ENCODE measurements around the gene EPN2. TPM values are rescaled to one million over a fixed set of nuclear protein-coding genes. Genes with fewer than 3 reads are reported as not detected.

EPN2 gene
- total RNA-seq, 1 donor from 2014 or later: 74.5 TPM

DNA sequence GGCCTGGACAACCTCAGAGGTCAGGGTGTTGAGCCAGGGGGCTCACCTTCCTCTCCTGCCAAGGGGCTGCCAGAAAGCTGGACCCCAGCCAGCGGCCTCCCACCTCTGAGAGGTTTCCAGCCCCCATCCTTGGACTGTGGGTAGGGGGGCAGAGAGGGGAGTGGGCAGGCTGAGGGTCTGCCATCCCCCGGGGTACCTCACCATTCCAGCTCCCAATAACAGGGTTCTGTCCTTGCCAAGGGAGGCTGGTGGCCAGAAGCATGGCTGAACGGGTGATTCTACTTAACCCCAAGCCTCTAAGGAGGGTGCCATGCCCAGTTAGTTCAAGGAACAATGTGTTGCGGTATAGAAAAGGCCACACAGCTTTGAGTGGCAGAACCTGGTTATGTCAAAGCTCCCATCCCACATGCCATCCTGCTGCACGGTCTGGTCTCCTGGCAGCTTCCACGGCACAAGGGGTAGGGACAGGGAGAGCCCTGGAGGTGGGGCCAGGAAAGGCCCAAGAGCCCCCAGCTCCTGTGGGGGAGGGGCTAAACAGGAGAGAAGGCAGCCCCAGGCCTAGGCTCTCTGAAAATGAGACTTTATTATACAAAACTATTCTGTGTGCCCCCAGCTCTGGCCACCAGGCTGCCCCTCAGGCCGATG, 105.6 kb downstream of the EPN2 start:
- Mint-ChIP-seq H3K9me3 (ENCODE audit: unreplicated experiment) (no peaks in the 10 kb centered on the region), H3K4me1 (ENCODE audit: unreplicated experiment) (peaks cover 13% of the 10 kb centered on the region), H3K36me3 (ENCODE audit: low read depth, unreplicated experiment) (peaks cover 13% of the 10 kb centered on the region), H3K4me3 (ENCODE audit: unreplicated experiment) (no peak overlapping the region), H3K27ac (ENCODE audit: unreplicated experiment) (no peak overlapping the region), H3K27me3 (ENCODE audit: unreplicated experiment) (peaks cover 10% of the 10 kb centered on the region)
- TF ChIP-seq, protein P1, sequence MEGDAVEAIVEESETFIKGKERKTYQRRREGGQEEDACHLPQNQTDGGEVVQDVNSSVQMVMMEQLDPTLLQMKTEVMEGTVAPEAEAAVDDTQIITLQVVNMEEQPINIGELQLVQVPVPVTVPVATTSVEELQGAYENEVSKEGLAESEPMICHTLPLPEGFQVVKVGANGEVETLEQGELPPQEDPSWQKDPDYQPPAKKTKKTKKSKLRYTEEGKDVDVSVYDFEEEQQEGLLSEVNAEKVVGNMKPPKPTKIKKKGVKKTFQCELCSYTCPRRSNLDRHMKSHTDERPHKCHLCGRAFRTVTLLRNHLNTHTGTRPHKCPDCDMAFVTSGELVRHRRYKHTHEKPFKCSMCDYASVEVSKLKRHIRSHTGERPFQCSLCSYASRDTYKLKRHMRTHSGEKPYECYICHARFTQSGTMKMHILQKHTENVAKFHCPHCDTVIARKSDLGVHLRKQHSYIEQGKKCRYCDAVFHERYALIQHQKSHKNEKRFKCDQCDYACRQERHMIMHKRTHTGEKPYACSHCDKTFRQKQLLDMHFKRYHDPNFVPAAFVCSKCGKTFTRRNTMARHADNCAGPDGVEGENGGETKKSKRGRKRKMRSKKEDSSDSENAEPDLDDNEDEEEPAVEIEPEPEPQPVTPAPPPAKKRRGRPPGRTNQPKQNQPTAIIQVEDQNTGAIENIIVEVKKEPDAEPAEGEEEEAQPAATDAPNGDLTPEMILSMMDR (IDR thresholded peaks at IDR 0.05; ENCODE audit: unreplicated experiment): no peak
- DNase-seq (ENCODE audit: low spot score): no peak

DNA sequence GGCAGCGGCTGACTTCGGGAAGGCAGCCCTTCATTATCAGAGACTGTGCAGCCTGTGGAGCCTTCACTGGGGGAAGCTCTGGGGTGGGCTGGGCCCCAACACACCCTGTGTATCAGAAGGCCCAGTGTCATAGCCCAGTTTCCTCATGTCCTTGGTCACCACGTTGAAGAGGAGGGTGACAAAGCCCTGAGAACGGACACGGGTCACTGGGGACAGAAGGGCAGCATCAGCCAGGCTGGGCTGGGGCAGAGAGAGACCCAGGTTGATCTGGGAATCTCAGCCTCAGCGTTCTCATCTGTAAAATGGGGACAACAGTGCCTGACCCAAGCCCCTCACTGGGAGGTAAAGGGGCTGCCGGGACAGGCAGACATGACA, 106.1 kb downstream of the EPN2 start:
- no peak overlapping the region for H3K27ac Mint-ChIP-seq (ENCODE audit: unreplicated experiment)
- peaks cover 13% of the 10 kb centered on the region for H3K4me1 Mint-ChIP-seq (ENCODE audit: unreplicated experiment)
- no peak overlapping the region for H3K4me3 Mint-ChIP-seq (ENCODE audit: unreplicated experiment)
- TF ChIP-seq, protein P1 (IDR thresholded peaks at IDR 0.05; ENCODE audit: unreplicated experiment): no peak
- DNase-seq (ENCODE audit: low spot score): no peak
- H3K9me3 Mint-ChIP-seq (ENCODE audit: unreplicated experiment): no peaks in the 10 kb centered on the region
- peaks cover 10% of the 10 kb centered on the region for H3K27me3 Mint-ChIP-seq (ENCODE audit: unreplicated experiment)
- peaks cover 13% of the 10 kb centered on the region for H3K36me3 Mint-ChIP-seq (ENCODE audit: low read depth, unreplicated experiment)

GRCh38 chr17:19343671-19344151, 106.5 kb downstream of the EPN2 start:
- TF ChIP-seq, protein P1 (IDR thresholded peaks at IDR 0.05; ENCODE audit: unreplicated experiment): no peak
- H3K27ac Mint-ChIP-seq (ENCODE audit: unreplicated experiment): no peak overlapping the region
- no peaks in the 10 kb centered on the region for H3K9me3 Mint-ChIP-seq (ENCODE audit: unreplicated experiment)
- peaks cover 10% of the 10 kb centered on the region for H3K27me3 Mint-ChIP-seq (ENCODE audit: unreplicated experiment)
- peaks cover 13% of the 10 kb centered on the region for H3K36me3 Mint-ChIP-seq (ENCODE audit: low read depth, unreplicated experiment)
- peaks cover 13% of the 10 kb centered on the region for H3K4me1 Mint-ChIP-seq (ENCODE audit: unreplicated experiment)
- H3K4me3 Mint-ChIP-seq (ENCODE audit: unreplicated experiment): no peak overlapping the region
- DNase-seq (ENCODE audit: low spot score): no peak

DNA sequence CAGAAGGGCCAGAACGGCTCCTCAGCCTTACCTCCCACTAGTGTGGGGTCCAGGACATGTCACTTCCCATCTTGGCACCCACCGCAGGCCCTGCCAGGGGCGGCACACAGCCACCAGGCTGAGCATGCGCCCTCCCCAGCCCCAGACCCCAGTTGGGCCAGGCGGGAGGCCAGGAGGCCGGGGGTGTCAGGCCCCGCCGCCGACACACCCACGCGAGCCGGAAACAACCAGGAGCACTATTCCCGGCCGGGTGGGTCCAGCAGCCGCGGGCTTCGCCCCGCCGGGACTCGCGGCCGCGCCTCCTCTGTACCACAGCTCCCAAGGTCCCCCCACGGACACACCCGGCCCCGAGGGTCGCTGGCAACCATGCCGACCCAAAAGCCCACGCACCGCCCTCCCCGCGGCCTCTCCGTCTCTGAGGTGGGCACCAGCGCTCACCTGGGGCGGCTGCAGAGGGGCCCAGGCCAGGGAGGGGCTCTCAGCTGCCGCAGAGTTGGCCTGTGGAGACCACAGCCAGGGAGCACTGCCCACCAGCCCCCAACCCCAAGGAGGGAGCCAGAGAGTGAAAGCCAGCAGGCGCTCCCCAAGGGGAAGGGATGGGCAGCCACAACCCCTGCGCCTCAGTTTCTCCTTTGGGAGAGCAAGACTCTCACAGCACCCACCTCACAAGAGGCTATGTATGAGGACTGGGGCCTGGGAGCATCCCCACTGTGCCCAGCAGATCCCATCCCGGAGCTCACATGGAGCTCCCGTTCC, 107.3 kb downstream of the EPN2 start:
- Mint-ChIP-seq H3K4me3 (ENCODE audit: unreplicated experiment) (no peak overlapping the region), H3K27ac (ENCODE audit: unreplicated experiment) (no peak overlapping the region), H3K4me1 (ENCODE audit: unreplicated experiment) (peaks cover 13% of the 10 kb centered on the region), H3K9me3 (ENCODE audit: unreplicated experiment) (no peaks in the 10 kb centered on the region), H3K27me3 (ENCODE audit: unreplicated experiment) (peaks cover 10% of the 10 kb centered on the region), H3K36me3 (ENCODE audit: low read depth, unreplicated experiment) (peaks cover 13% of the 10 kb centered on the region)
- no peak for DNase-seq (ENCODE audit: low spot score)
- TF ChIP-seq, protein P1 (IDR thresholded peaks at IDR 0.05; ENCODE audit: unreplicated experiment): no peak

GRCh38 chr17:19345067-19345460, 107.9 kb downstream of the EPN2 start:
- Mint-ChIP-seq H3K27ac (ENCODE audit: unreplicated experiment) (no peak overlapping the region), H3K27me3 (ENCODE audit: unreplicated experiment) (peaks cover 12% of the 10 kb centered on the region), H3K36me3 (ENCODE audit: low read depth, unreplicated experiment) (peaks cover 13% of the 10 kb centered on the region), H3K4me3 (ENCODE audit: unreplicated experiment) (no peak overlapping the region), H3K9me3 (ENCODE audit: unreplicated experiment) (no peaks in the 10 kb centered on the region), H3K4me1 (ENCODE audit: unreplicated experiment) (peaks cover 13% of the 10 kb centered on the region)
- TF ChIP-seq, protein P1 (IDR thresholded peaks at IDR 0.05; ENCODE audit: unreplicated experiment): no peak
- no peak for DNase-seq (ENCODE audit: low spot score)
